HG03432 (cell line): Measurements from ENCODE around the gene ETV4.

Experiments used
- ATAC-seq: cut with Tn5 transposase; IDR thresholded peaks from one replicate; pipeline ENCODE4 v1.9.1; 2021; ENCODE audit warnings: mild to moderate bottlenecking, moderate library complexity; ENCODE audit not compliant: unreplicated experiment

The ETV4 gene

GRCh38 chr17:43573579-43574321 lies 27.6 kb upstream of the ETV4 start:
- no peak for ATAC-seq

- ATAC-seq = no peak
Observed at GRCh38 chr17:43572368-43572980, 26.3 kb upstream of the ETV4 start.

GRCh38 chr17:43570518-43570928 lies 24.4 kb upstream of the ETV4 start:
- no peak for ATAC-seq

- no peak for ATAC-seq
Observed at GRCh38 chr17:43568506-43569082, 22.5 kb upstream of the ETV4 start.

GRCh38 chr17:43563600-43564594 lies 17.8 kb upstream of the ETV4 start:
- no peak for ATAC-seq

- no peak for ATAC-seq
Observed at GRCh38 chr17:43562679-43563599, 16.8 kb upstream of the ETV4 start.

GRCh38 chr17:43560461-43561427 lies 14.6 kb upstream of the ETV4 start:
- no peak for ATAC-seq

- no peak for ATAC-seq
Observed at GRCh38 chr17:43559161-43559816, 13.1 kb upstream of the ETV4 start.

GRCh38 chr17:43558805-43559160 lies 12.6 kb upstream of the ETV4 start:
- no peak for ATAC-seq

- no peak for ATAC-seq
Observed at GRCh38 chr17:43556292-43556691, 10.2 kb upstream of the ETV4 start.

GRCh38 chr17:43554857-43555256 lies 8.7 kb upstream of the ETV4 start:
- no peak for ATAC-seq

- ATAC-seq = no peak
Observed at GRCh38 chr17:43553573-43553972, 7.4 kb upstream of the ETV4 start.

- no peak for ATAC-seq
Observed at GRCh38 chr17:43552229-43552837, 6.2 kb upstream of the ETV4 start.

- ATAC-seq = no peak
Observed at GRCh38 chr17:43550754-43551153, 4.6 kb upstream of the ETV4 start.

GRCh38 chr17:43549496-43549895 lies 3.4 kb upstream of the ETV4 start:
- ATAC-seq = no peak

- ATAC-seq = no peak
Observed at GRCh38 chr17:43548689-43549379, 2.7 kb upstream of the ETV4 start.

- no peak for ATAC-seq
Observed at GRCh38 chr17:43547659-43548256, 1.6 kb upstream of the ETV4 start.
